ENCODE data around the gene SARS2. TPM values are rescaled to one million over a fixed set of nuclear protein-coding genes. Genes with fewer than 3 reads are reported as not detected.

The SARS2 gene
- total RNA-seq, 2 donors from 2014 or later: 6.3 to 14.1 TPM

Other genes with a start within 250 kb of the SARS2 start
- gene CAPN12, start 186.3 kb downstream of the SARS2 start, total RNA-seq: 1 to 10 TPM in 1 of 2 donors, under 1 TPM in 1; 0.81 to 2.1 TPM
- gene LGALS7, start 157.2 kb downstream of the SARS2 start, total RNA-seq: not detected
- gene LGALS7B, start 141.6 kb downstream of the SARS2 start, total RNA-seq: 1 to 10 TPM in 1 of 2 donors, not detected in 1; 2.0 TPM
- 1 to 10 TPM in 1 of 2 donors, not detected in 1; 3.5 TPM for gene LGALS4, start 117.8 kb downstream of the SARS2 start, total RNA-seq
- 10 to 100 TPM; 47.5 to 75.0 TPM for gene ECH1, start 99.0 kb downstream of the SARS2 start, total RNA-seq
- 100 to 1,000 TPM; 153 to 167 TPM for gene HNRNPL, start 80.8 kb downstream of the SARS2 start, total RNA-seq
- gene RINL, start 52.5 kb downstream of the SARS2 start, total RNA-seq: 1 to 10 TPM; 4.7 to 5.5 TPM
- 10 to 100 TPM; 42.8 to 68.4 TPM for gene SIRT2, start 31.1 kb downstream of the SARS2 start, total RNA-seq
- 10 to 100 TPM; 25.3 to 28.4 TPM for gene NFKBIB, start 30.8 kb downstream of the SARS2 start, total RNA-seq
- not detected for gene CCER2, start 18.6 kb downstream of the SARS2 start, total RNA-seq
- 10 to 100 TPM; 24.2 to 32.5 TPM for gene MRPS12, start 181 bp upstream of the SARS2 start, total RNA-seq
- 10 to 100 TPM; 29.6 to 31.7 TPM for gene FBXO17, start 45.0 kb upstream of the SARS2 start, total RNA-seq
- 10 to 100 TPM in 1 of 2 donors, 1 to 10 TPM in 1; 1.5 to 37.6 TPM for gene FBXO27, start 101.8 kb upstream of the SARS2 start, total RNA-seq
- not detected for gene ACP7, start 153.6 kb upstream of the SARS2 start, total RNA-seq
- 1 to 10 TPM; 7.4 to 8.7 TPM for gene PAK4, start 195.0 kb upstream of the SARS2 start, total RNA-seq

All from thoracic aorta (tissue), 2 donors.